ENCODE results near the gene RELCH.

- TF ChIP-seq CTCF (IDR thresholded peaks at IDR 0.05) (no peak), SIN3A (IDR thresholded peaks at IDR 0.05; ENCODE audit: borderline replicate concordance, insufficient read depth, low read depth, low read length) (no peak), POLR2AphosphoS5 (IDR thresholded peaks at IDR 0.05; ENCODE audit: low read depth, low read length) (no peak)
Observed at GRCh38 chr18:62264984-62265383, 77.9 kb downstream of the RELCH start.

Data from Panc1 (cell line).